H9 (cell line): ENCODE results near the gene TMTC3. TPM values are rescaled to one million over a fixed set of nuclear protein-coding genes. Genes with fewer than 3 reads are reported as not detected.
A peak's percentile ranks its signal among the peaks of the same experiment; 100 is the strongest.

Experiments
- DNase-seq: peaks from one replicate; pipeline ENCODE4 v3.0.0-alpha.2; 2017
- H2AFZ ChIP-seq: one replicate; pipeline ENCODE4 v1.6.1; 2013; ENCODE audit warnings: mild to moderate bottlenecking, low read length, control low read depth, moderate library complexity
- H2AK5ac ChIP-seq: 2 replicates; pipeline ENCODE4 v1.6.1; 2013; ENCODE audit warnings: low read length, control low read depth, mixed read lengths; ENCODE audit not compliant: insufficient read length
- H2BK120ac ChIP-seq: one replicate; pipeline ENCODE4 v1.6.1; 2013; ENCODE audit warnings: low read depth, mild to moderate bottlenecking, low read length, control low read depth, inconsistent platforms; ENCODE audit not compliant: poor library complexity, severe bottlenecking
- H2BK12ac ChIP-seq: 2 replicates; pipeline ENCODE4 v1.6.1; 2013; ENCODE audit warnings: low read length, control low read depth, mixed read lengths, low read depth; ENCODE audit not compliant: insufficient read length
- H2BK15ac ChIP-seq: 2 replicates; pipeline ENCODE4 v1.6.1; 2013; ENCODE audit warnings: low read depth, low read length, control low read depth
- H2BK20ac ChIP-seq: one replicate; pipeline ENCODE4 v1.6.1; 2013; ENCODE audit warnings: low read depth, mild to moderate bottlenecking, low read length, control low read depth, inconsistent platforms; ENCODE audit not compliant: poor library complexity, severe bottlenecking
- H2BK5ac ChIP-seq: 2 replicates; pipeline ENCODE4 v1.6.1; 2013; ENCODE audit warnings: low read length, control low read depth, mixed read lengths; ENCODE audit not compliant: insufficient read length
- H3K14ac ChIP-seq: 2 replicates; pipeline ENCODE4 v1.6.1; 2013; ENCODE audit warnings: low read length, control low read depth; ENCODE audit not compliant: insufficient read depth
- H3K18ac ChIP-seq: 2 replicates; pipeline ENCODE4 v1.6.1; 2013; ENCODE audit warnings: low read depth, mild to moderate bottlenecking, mixed read lengths, low read length, control low read depth; ENCODE audit not compliant: insufficient read length
- H3K23ac ChIP-seq: 2 replicates; pipeline ENCODE4 v1.6.1; 2013; ENCODE audit warnings: low read length, control low read depth, mixed read lengths, low read depth; ENCODE audit not compliant: insufficient read length
- H3K23me2 ChIP-seq: 2 replicates; pipeline ENCODE4 v1.6.1; 2013; ENCODE audit warnings: low read depth, mild to moderate bottlenecking, mixed read lengths, low read length, control low read depth; ENCODE audit not compliant: insufficient read length, poor library complexity, severe bottlenecking
- H3K27ac ChIP-seq: 2 replicates; pipeline ENCODE4 v1.5.1; 2013; ENCODE audit warnings: low read length, control low read depth, mixed read lengths, low read depth; ENCODE audit not compliant: insufficient read length
- H3K27me3 ChIP-seq: 2 replicates; pipeline ENCODE4 v1.6.1; 2013; ENCODE audit warnings: low read length, control low read depth, inconsistent platforms; ENCODE audit not compliant: insufficient read depth
- H3K4ac ChIP-seq: 2 replicates; pipeline ENCODE4 v1.6.1; 2013; ENCODE audit warnings: low read depth, mild to moderate bottlenecking, control low read depth, inconsistent platforms, low read length, moderate library complexity
- H3K4me1 ChIP-seq: 2 replicates; pipeline ENCODE4 v1.6.1; 2013; ENCODE audit warnings: low read length, control low read depth, inconsistent platforms; ENCODE audit not compliant: insufficient read depth
- H3K4me2 ChIP-seq: 2 replicates; pipeline ENCODE4 v1.6.1; 2013; ENCODE audit warnings: low read length, control low read depth, mixed read lengths; ENCODE audit not compliant: insufficient read length, insufficient read depth
- H3K56ac ChIP-seq: 2 replicates; pipeline ENCODE4 v1.6.1; 2013; ENCODE audit warnings: low read depth, mild to moderate bottlenecking, mixed read lengths, low read length, control low read depth; ENCODE audit not compliant: insufficient read length
- H3K79me1 ChIP-seq: 2 replicates; pipeline ENCODE4 v1.6.1; 2013; ENCODE audit warnings: low read depth, mild to moderate bottlenecking, moderate library complexity, low read length, control low read depth, inconsistent platforms; ENCODE audit not compliant: insufficient read depth, poor library complexity, severe bottlenecking
- H3K79me2 ChIP-seq: 2 replicates; pipeline ENCODE4 v1.6.1; 2013; ENCODE audit warnings: low read length, control low read depth, inconsistent platforms; ENCODE audit not compliant: insufficient read depth
- H3K9ac ChIP-seq: 2 replicates; pipeline ENCODE4 v1.6.1; 2013; ENCODE audit warnings: low read length, control low read depth, mixed read lengths; ENCODE audit not compliant: insufficient read length; ENCODE audit errors: extremely low read depth
- H3K9me3 ChIP-seq: one replicate; pipeline ENCODE4 v1.6.1; 2013; ENCODE audit warnings: low read depth, low read length, inconsistent platforms; ENCODE audit not compliant: control insufficient read depth
- H3T11ph ChIP-seq: one replicate; pipeline ENCODE4 v1.6.1; 2013; ENCODE audit warnings: mild to moderate bottlenecking, low read length, control low read depth, inconsistent platforms
- H4K20me1 ChIP-seq: one replicate; pipeline ENCODE4 v1.6.1; 2013; ENCODE audit not compliant: control insufficient read depth, insufficient read length, insufficient read depth
- H4K5ac ChIP-seq: 2 replicates; pipeline ENCODE4 v1.6.1; 2013; ENCODE audit warnings: low read depth, mild to moderate bottlenecking, mixed read lengths, low read length, control low read depth; ENCODE audit not compliant: insufficient read length
- H4K8ac ChIP-seq: replicated peaks from 2 replicates; pipeline ENCODE4 v1.6.1; 2013; ENCODE audit warnings: low read length, control low read depth, mixed read lengths, low read depth; ENCODE audit not compliant: insufficient read length
- H4K91ac ChIP-seq: 2 replicates; pipeline ENCODE4 v1.6.1; 2013; ENCODE audit warnings: low read depth, mild to moderate bottlenecking, moderate library complexity, mixed read lengths, low read length, control low read depth; ENCODE audit not compliant: insufficient read length
- H3K27ac Mint-ChIP-seq, 3 experiments: 2 replicates in 2 of 3; 3 replicates in 1 of 3; pipeline ENCODE4 v1.8.0; 2020 to 2021; ENCODE audit warnings: mixed read lengths in 3 of 3, mild to moderate bottlenecking in 1 of 3, moderate library complexity in 1 of 3
- H3K27me3 Mint-ChIP-seq: 2 replicates; pipeline ENCODE4 v1.8.0; 2021; ENCODE audit warnings: low read depth, mild to moderate bottlenecking, moderate library complexity, mixed read lengths
- H3K36me3 Mint-ChIP-seq, 3 experiments: 2 replicates in 2 of 3; 3 replicates in 1 of 3; pipeline ENCODE4 v1.8.0; 2020 to 2021; ENCODE audit warnings: low read depth in 3 of 3, mixed read lengths in 3 of 3; ENCODE audit not compliant: insufficient read depth in 1 of 3
- H3K4me1 Mint-ChIP-seq, 2 experiments: 2 replicates each; pipeline ENCODE4 v1.8.0; 2020; ENCODE audit warnings: mixed read lengths in 2 of 2
- H3K4me3 Mint-ChIP-seq, 2 experiments: 2 replicates in 1 of 2; 3 replicates in 1 of 2; pipeline ENCODE4 v1.8.0; 2020 to 2021; ENCODE audit warnings: mild to moderate bottlenecking in 2 of 2, mixed read lengths in 2 of 2, moderate library complexity in 1 of 2
- H3K9me3 Mint-ChIP-seq, 2 experiments: 2 replicates in 1 of 2; 3 replicates in 1 of 2; pipeline ENCODE4 v1.8.0; 2020; ENCODE audit warnings: mild to moderate bottlenecking in 2 of 2, mixed read lengths in 2 of 2, moderate library complexity in 1 of 2
- CTCF ChIP-seq: fragments of 200-600 bp; sonication (generic); conservative IDR thresholded peaks from 3 replicates; pipeline ENCODE4 v1.8.0; 2021; ENCODE audit warnings: antibody characterized with exemption, mild to moderate bottlenecking
- WGBS: extraction: QIAGEN DNeasy Blood & Tissue Kit; methylation state at CpG from one replicate; pipeline ENCODE4 v1.1.7; 2013; ENCODE audit warnings: missing lambda C conversion rate, low lambda C conversion rate, mixed read lengths; ENCODE audit not compliant: insufficient read length; ENCODE audit errors: extremely low coverage; 5-methylcytosine and 5-hydroxymethylcytosine counted together
- total RNA-seq: library from RNA; stranded (reverse); gene quantifications from 2 replicates; pipeline ENCODE4 v1.2.1, GENCODE V29; 2021

TMTC3 gene
- total RNA-seq, 1 experiment from 2014 or later: 37.7 TPM

DNA sequence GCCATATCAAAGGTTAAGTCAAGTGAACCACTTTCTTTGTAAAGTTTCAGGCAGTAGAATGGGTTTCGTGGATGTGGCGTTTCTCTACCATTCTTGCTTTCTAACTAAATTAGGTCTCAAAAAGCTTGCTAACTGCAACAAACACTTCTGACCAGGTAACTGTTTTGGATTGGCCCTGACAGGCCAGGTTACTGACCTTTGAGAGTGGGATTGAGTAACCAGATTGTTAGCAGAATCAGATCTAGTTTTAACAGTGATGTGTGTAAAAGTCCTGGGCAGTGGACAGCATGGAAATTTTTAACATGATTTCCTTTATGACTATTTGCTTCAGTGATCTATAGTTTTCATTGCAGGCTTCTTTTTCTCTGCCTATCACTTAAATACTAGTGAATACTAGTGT, 57.9 kb downstream of the TMTC3 start:
- Histone ChIP-seq H2BK12ac (no peak overlapping the region), H4K5ac (no peak overlapping the region), H3K4me2 (no peak overlapping the region), H2BK120ac (no peak overlapping the region), H3K27me3 (no peaks in the 10 kb centered on the region), H3K27ac (no peak overlapping the region), H3K23ac (no peak overlapping the region), H3T11ph (no peak overlapping the region), H3K18ac (no peak overlapping the region), H3K9me3 (no peaks in the 10 kb centered on the region), H2BK20ac (no peak overlapping the region), H3K79me1 (no peaks in the 10 kb centered on the region), H3K14ac (no peak overlapping the region), H2BK5ac (no peak overlapping the region), H3K4ac (no peak overlapping the region), H4K8ac (no peak overlapping the region), H3K56ac (no peak overlapping the region), H2BK15ac (no peak overlapping the region), H3K23me2 (no peaks in the 10 kb centered on the region), H2AFZ (no peak overlapping the region), H3K9ac (no peak overlapping the region), H4K91ac (no peak overlapping the region), H3K79me2 (no peaks in the 10 kb centered on the region), H2AK5ac (no peak overlapping the region), H4K20me1 (no peaks in the 10 kb centered on the region), H3K4me1 (no peaks in the 10 kb centered on the region)
- H3K4me1 Mint-ChIP-seq: peaks cover 5 to 8% of the 10 kb centered on the region in 2 experiments; a peak in 1 of 4 replicates
- H3K27ac Mint-ChIP-seq: peak overlapping the region in 1 of 3 experiments; percentile 61; a peak in 1 of 7 replicates
- H3K9me3 Mint-ChIP-seq: peaks cover 13 to 15% of the 10 kb centered on the region in 2 experiments
- H3K36me3 Mint-ChIP-seq: peaks cover 11 to 19% (median 19%) of the 10 kb centered on the region in 3 experiments
- TF ChIP-seq CTCF: no peak
- H3K27me3 Mint-ChIP-seq: no peaks in the 10 kb centered on the region
- no CpG with 5 or more reads among the region's 2 CpGs for WGBS
- no peak for DNase-seq
- no peak overlapping the region for H3K4me3 Mint-ChIP-seq
